HG03139 (cell line): ENCODE data around the gene CLDN2.
"Not testable (repeated sequence)": the region's sequence is repeated elsewhere in the genome, so short reads cannot be mapped to it uniquely, and the experiment has no call there.

Source experiments
- ATAC-seq: cut with Tn5 transposase; IDR thresholded peaks from one replicate; pipeline ENCODE4 v1.9.1; 2021; ENCODE audit not compliant: unreplicated experiment

CLDN2 gene

DNA sequence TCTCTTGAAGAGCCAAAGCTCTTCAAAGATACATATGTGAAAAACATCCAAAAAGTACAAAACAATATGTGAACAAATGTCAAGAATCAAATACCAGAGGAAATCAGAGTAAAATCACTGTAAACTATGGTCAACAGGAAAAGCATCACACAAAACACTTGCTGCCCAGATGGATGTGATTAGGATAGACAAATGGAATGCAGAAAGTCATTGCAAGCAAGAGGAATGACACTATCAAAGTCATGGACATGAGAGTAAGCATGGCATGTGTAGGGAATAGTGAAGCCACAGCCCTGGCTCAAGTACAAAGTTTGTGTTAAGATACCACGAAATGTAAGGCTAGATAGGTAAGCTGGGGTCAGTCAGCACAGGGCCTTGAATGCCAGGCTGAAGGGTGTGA lies 37.7 kb downstream of the CLDN2 start:
- no peak for ATAC-seq

- no peak for ATAC-seq
Observed at GRCh38 chrX:106959901-106960300, 39.7 kb downstream of the CLDN2 start.

GRCh38 chrX:106963111-106963510 lies 42.9 kb downstream of the CLDN2 start:
- no peak for ATAC-seq

- no peak for ATAC-seq
Observed at GRCh38 chrX:106964290-106964689, 44.1 kb downstream of the CLDN2 start.

GRCh38 chrX:106966547-106966946 lies 46.3 kb downstream of the CLDN2 start:
- ATAC-seq, result not testable (repeated sequence)

- ATAC-seq, result no peak
Observed at GRCh38 chrX:106972896-106973295, 52.7 kb downstream of the CLDN2 start.

- no peak for ATAC-seq
Observed at GRCh38 chrX:106973433-106974149, 53.4 kb downstream of the CLDN2 start.

DNA sequence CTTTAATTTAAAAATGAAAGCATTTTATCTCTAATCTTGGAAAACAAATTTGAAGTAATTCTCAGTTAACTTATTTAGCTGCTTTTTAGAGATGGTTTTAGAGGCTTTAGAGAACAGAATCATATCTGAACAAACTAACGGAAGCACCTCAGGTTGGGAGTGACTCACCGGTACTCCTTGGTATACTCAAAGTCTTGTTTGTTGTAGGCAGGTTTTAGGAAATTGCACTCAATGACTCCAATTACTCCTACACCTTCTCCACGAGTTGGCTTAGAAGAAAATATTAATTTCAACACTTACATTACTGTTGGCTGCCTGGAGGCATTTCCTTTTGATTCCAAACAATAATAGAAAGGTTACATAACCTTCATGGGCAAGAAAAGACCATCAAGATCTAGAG lies 56.2 kb downstream of the CLDN2 start:
- no peak for ATAC-seq
